Upper lobe of left lung (tissue), 4 donors: ENCODE measurements around the gene BOLA1.

ENCODE experiments used
- CTCF ChIP-seq, 6 experiments: fragments of 450-650 bp in 4 of 6; fragments of 200-600 bp in 2 of 6; sonication (generic) in 2 of 6; IDR thresholded peaks; one replicate each; pipeline ENCODE4 v1.5.1; 2016 to 2019; ENCODE audit warnings: antibody characterized with exemption in 6 of 6
- POLR2AphosphoS5 ChIP-seq, 2 donors: sonication (generic); formaldehyde crosslinking; IDR thresholded peaks; one replicate each; pipeline ENCODE4 v1.5.1; 2017; ENCODE audit warnings: antibody characterized with exemption in 2 of 2

- TF ChIP-seq CTCF (IDR thresholded peaks at IDR 0.05) (no peak), POLR2AphosphoS5 (IDR thresholded peaks at IDR 0.05) (no peak)
These were observed 7.3 kb downstream of the BOLA1 start for GRCh38 chr1:149906570-149907075.
